ENCODE results near the gene LRIG1. TPM values are rescaled to one million over a fixed set of nuclear protein-coding genes. Genes with fewer than 3 reads are reported as not detected.

LRIG1 gene
- total RNA-seq, 3 donors from 2014 or later, result 66.1 to 227 (median 131) TPM

- H3K4me3 ChIP-seq, result no peak overlapping the region
Observed at GRCh38 chr3:66473181-66473580, 27.6 kb downstream of the LRIG1 start.

GRCh38 chr3:66472313-66473134 lies 28.3 kb downstream of the LRIG1 start:
- DNase-seq (ENCODE audit: low spot score in 2 of 2), result no peak
- Histone ChIP-seq H3K4me3 (no peak overlapping the region), H3K27ac (peak overlapping the region; percentile 10 to 66), H3K9me3 (no peaks in the 10 kb centered on the region), H3K27me3 (no peaks in the 10 kb centered on the region), H3K36me3 (no peaks in the 10 kb centered on the region), H3K4me1 (peaks cover 0 to 12% of the 10 kb centered on the region in 2 donors)
- TF ChIP-seq POLR2AphosphoS5 (IDR thresholded peaks at IDR 0.05) (no peak), POLR2A (IDR thresholded peaks at IDR 0.05) (no peak), CTCF (IDR thresholded peaks at IDR 0.05) (no peak)
- intact Hi-C loops (cut with DNase I; ENCODE audit: low total_unique reads), result no loop called here

More at GRCh38 chr3:66473181-66473580, 27.6 kb downstream of the LRIG1 start:
- intact Hi-C loops (cut with DNase I; ENCODE audit: low total_unique reads), result no loop called here
- peaks cover 0 to 12% of the 10 kb centered on the region in 2 donors for H3K4me1 ChIP-seq
- no peaks in the 10 kb centered on the region for H3K36me3 ChIP-seq
- peak overlapping the region; percentile 35 to 66 for H3K27ac ChIP-seq
- DNase-seq (ENCODE audit: low spot score in 2 of 2), result no peak
- no peaks in the 10 kb centered on the region for H3K9me3 ChIP-seq
- no peaks in the 10 kb centered on the region for H3K27me3 ChIP-seq
- TF ChIP-seq CTCF (IDR thresholded peaks at IDR 0.05) (no peak), POLR2AphosphoS5 (IDR thresholded peaks at IDR 0.05) (no peak), POLR2A (IDR thresholded peaks at IDR 0.05) (no peak)

GRCh38 chr3:66470956-66471686 lies 29.7 kb downstream of the LRIG1 start:
- Histone ChIP-seq H3K27me3 (no peaks in the 10 kb centered on the region), H3K4me1 (peaks cover 0 to 12% of the 10 kb centered on the region in 2 donors), H3K4me3 (no peak overlapping the region), H3K9me3 (no peaks in the 10 kb centered on the region), H3K36me3 (no peaks in the 10 kb centered on the region), H3K27ac (no peak overlapping the region)
- TF ChIP-seq POLR2AphosphoS5 (IDR thresholded peaks at IDR 0.05) (no peak), POLR2A (IDR thresholded peaks at IDR 0.05) (no peak), CTCF (IDR thresholded peaks at IDR 0.05) (no peak)
- DNase-seq (ENCODE audit: low spot score in 2 of 2), result no peak
- intact Hi-C loops (cut with DNase I; ENCODE audit: low total_unique reads), result no loop called here

- H3K27ac ChIP-seq, result no peak overlapping the region
Observed at GRCh38 chr3:66470285-66470684, 30.5 kb downstream of the LRIG1 start.

More at GRCh38 chr3:66470285-66470684, 30.5 kb downstream of the LRIG1 start:
- Histone ChIP-seq H3K36me3 (no peaks in the 10 kb centered on the region), H3K27me3 (no peaks in the 10 kb centered on the region), H3K4me1 (peaks cover 0 to 12% of the 10 kb centered on the region in 2 donors), H3K9me3 (no peaks in the 10 kb centered on the region), H3K4me3 (no peak overlapping the region)
- TF ChIP-seq POLR2AphosphoS5 (IDR thresholded peaks at IDR 0.05) (no peak), CTCF (IDR thresholded peaks at IDR 0.05) (no peak), POLR2A (IDR thresholded peaks at IDR 0.05) (no peak)
- DNase-seq (ENCODE audit: low spot score in 2 of 2), result no peak
- intact Hi-C loops (cut with DNase I; ENCODE audit: low total_unique reads), result no loop called here

All from breast epithelium (tissue), 4 donors.